Measurements from ENCODE around the gene LGMN. TPM values are rescaled to one million over a fixed set of nuclear protein-coding genes. Genes with fewer than 3 reads are reported as not detected.

LGMN gene
- total and polyA plus RNA-seq, 9 of the 15 experiments (the other 6 are each of a cell fraction or from before 2014, with no cell fraction given): 0.05 to 1.4 (median 0.43) TPM; not detected in 2

- TF ChIP-seq E2F4 (CRISPR knock-in tag; IDR thresholded peaks at IDR 0.05; ENCODE audit: low read depth) (no peak), SMC3 (conservative IDR thresholded peaks at IDR 0.05; ENCODE audit: insufficient read depth, low read depth, low read length) (no peak), HMGN3 (IDR thresholded peaks at IDR 0.05; ENCODE audit: borderline replicate concordance, extremely low read depth, insufficient read length, low read depth, low read length) (peak; percentile 82), ATF6 (CRISPR knock-in tag; IDR thresholded peaks at IDR 0.05) (0 out of 2 replicates have a peak, but pooled peaks have one; percentile 41), ZNF121 (CRISPR knock-in tag; conservative IDR thresholded peaks at IDR 0.05) (no peak), CBFA2T3 (IDR thresholded peaks at IDR 0.05) (no peak), ZKSCAN3 (CRISPR knock-in tag; IDR thresholded peaks at IDR 0.05) (no peak), CHD2 (IDR thresholded peaks at IDR 0.05; ENCODE audit: low read depth, low read length) (peak; percentile 54), RFX7 (CRISPR knock-in tag; IDR thresholded peaks at IDR 0.05) (no peak), PREB (CRISPR knock-in tag; IDR thresholded peaks at IDR 0.05) (no peak), CUX1 (CRISPR knock-in tag; IDR thresholded peaks at IDR 0.05) (no peak), SIRT6 (IDR thresholded peaks at IDR 0.05; ENCODE audit: low read depth, low read length) (no peak), CREB1 (IDR thresholded peaks at IDR 0.05) (peak; percentile 91), CREB1 (CRISPR knock-in tag; IDR thresholded peaks at IDR 0.05) (peak; percentile 95), FOXK2 (conservative IDR thresholded peaks at IDR 0.05 in 1 of 2, IDR thresholded peaks at IDR 0.05 in 1 of 2; ENCODE audit: low read depth in 2 of 2) (peak; percentile 68 to 74; a peak in 2 of 4 replicates), TCFL5 (CRISPR knock-in tag; conservative IDR thresholded peaks at IDR 0.05) (no peak), CBX8 (IDR thresholded peaks at IDR 0.05; ENCODE audit: borderline replicate concordance, extremely low read depth, low read depth, low read length, poor library complexity, severe bottlenecking) (no peak), PURB (CRISPR knock-in tag; IDR thresholded peaks at IDR 0.05; ENCODE audit: low read depth) (no peak)
Measured at GRCh38 chr14:92793709-92794546, 45.5 kb upstream of the LGMN start, which contains the start of gene GOLGA5 (continued).
